Measurements from ENCODE around the gene ANK3. TPM values are rescaled to one million over a fixed set of nuclear protein-coding genes. Genes with fewer than 3 reads are reported as not detected.

ANK3 gene
- total RNA-seq, 1 donor from 2014 or later: 87.6 TPM

DNA sequence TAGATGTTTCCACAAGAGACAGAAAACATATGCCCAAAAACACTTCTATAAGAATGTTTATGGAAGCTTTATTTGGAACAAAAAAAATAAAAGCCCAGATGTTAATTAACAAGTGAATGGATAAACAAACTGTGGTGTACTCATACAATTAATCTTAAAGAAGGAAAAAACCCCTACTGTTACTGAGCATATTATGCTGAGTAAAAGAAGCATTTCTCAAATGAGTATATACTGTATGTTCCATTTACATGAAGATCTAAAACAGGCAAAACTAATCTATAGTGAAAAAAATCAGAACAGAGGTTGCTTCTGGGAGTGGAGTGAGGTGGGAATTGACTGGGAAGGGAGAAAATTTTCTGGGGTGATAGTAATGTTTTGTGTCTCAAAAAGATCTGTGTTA lies 15.5 kb upstream of the ANK3 start:
- Mint-ChIP-seq H3K27ac (no peak overlapping the region), H3K27me3 (no peaks in the 10 kb centered on the region), H3K4me1 (ENCODE audit: low read depth) (no peaks in the 10 kb centered on the region), H3K4me3 (ENCODE audit: low read depth) (no peak overlapping the region), H3K9me3 (ENCODE audit: low read depth) (peaks cover 7% of the 10 kb centered on the region), H3K36me3 (ENCODE audit: insufficient read depth) (no peaks in the 10 kb centered on the region)
- TF ChIP-seq, protein P1, sequence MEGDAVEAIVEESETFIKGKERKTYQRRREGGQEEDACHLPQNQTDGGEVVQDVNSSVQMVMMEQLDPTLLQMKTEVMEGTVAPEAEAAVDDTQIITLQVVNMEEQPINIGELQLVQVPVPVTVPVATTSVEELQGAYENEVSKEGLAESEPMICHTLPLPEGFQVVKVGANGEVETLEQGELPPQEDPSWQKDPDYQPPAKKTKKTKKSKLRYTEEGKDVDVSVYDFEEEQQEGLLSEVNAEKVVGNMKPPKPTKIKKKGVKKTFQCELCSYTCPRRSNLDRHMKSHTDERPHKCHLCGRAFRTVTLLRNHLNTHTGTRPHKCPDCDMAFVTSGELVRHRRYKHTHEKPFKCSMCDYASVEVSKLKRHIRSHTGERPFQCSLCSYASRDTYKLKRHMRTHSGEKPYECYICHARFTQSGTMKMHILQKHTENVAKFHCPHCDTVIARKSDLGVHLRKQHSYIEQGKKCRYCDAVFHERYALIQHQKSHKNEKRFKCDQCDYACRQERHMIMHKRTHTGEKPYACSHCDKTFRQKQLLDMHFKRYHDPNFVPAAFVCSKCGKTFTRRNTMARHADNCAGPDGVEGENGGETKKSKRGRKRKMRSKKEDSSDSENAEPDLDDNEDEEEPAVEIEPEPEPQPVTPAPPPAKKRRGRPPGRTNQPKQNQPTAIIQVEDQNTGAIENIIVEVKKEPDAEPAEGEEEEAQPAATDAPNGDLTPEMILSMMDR (IDR thresholded peaks at IDR 0.05; ENCODE audit: unreplicated experiment): no peak
- no peak for DNase-seq (ENCODE audit: low spot score, unreplicated experiment)

GRCh38 chr10:60403168-60403873 lies 13.6 kb upstream of the ANK3 start:
- H3K9me3 Mint-ChIP-seq (ENCODE audit: low read depth): peaks cover 7% of the 10 kb centered on the region
- no peak for DNase-seq (ENCODE audit: low spot score, unreplicated experiment)
- H3K36me3 Mint-ChIP-seq (ENCODE audit: insufficient read depth): no peaks in the 10 kb centered on the region
- H3K27ac Mint-ChIP-seq: no peak overlapping the region
- H3K27me3 Mint-ChIP-seq: no peaks in the 10 kb centered on the region
- H3K4me3 Mint-ChIP-seq (ENCODE audit: low read depth): no peak overlapping the region
- TF ChIP-seq, protein P1 (IDR thresholded peaks at IDR 0.05; ENCODE audit: unreplicated experiment): no peak
- no peaks in the 10 kb centered on the region for H3K4me1 Mint-ChIP-seq (ENCODE audit: low read depth)

GRCh38 chr10:60400366-60400765 lies 10.7 kb upstream of the ANK3 start:
- TF ChIP-seq, protein P1 (IDR thresholded peaks at IDR 0.05; ENCODE audit: unreplicated experiment): no peak
- Mint-ChIP-seq H3K4me1 (ENCODE audit: low read depth) (peaks cover 9% of the 10 kb centered on the region), H3K4me3 (ENCODE audit: low read depth) (no peak overlapping the region), H3K27me3 (no peaks in the 10 kb centered on the region), H3K36me3 (ENCODE audit: insufficient read depth) (no peaks in the 10 kb centered on the region), H3K27ac (no peak overlapping the region), H3K9me3 (ENCODE audit: low read depth) (peaks cover 7% of the 10 kb centered on the region)
- no peak for DNase-seq (ENCODE audit: low spot score, unreplicated experiment)

DNA sequence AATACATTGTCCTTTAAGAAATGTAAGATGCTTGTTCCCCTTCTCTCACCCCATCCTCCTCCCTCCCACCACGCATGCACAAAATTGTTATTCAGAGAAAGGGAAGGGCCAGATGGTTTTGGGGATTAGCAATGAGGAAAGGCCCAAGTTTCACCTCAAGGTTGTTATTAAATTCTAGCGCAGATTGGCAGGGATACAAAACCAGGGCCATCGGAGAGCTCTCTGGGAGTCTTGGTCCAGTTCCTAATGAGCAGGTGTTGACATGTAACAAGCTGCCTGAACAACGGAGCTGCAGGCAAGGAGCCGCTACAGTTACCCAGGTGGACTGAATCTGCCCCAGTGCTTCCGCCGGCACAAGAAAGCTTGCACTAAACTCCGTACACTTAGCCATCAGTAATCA lies 9.7 kb upstream of the ANK3 start:
- Mint-ChIP-seq H3K4me1 (ENCODE audit: low read depth) (peaks cover 9% of the 10 kb centered on the region), H3K4me3 (ENCODE audit: low read depth) (no peak overlapping the region), H3K27ac (no peak overlapping the region), H3K27me3 (no peaks in the 10 kb centered on the region), H3K9me3 (ENCODE audit: low read depth) (peaks cover 2% of the 10 kb centered on the region), H3K36me3 (ENCODE audit: insufficient read depth) (no peaks in the 10 kb centered on the region)
- no peak for DNase-seq (ENCODE audit: low spot score, unreplicated experiment)
- TF ChIP-seq, protein P1 (IDR thresholded peaks at IDR 0.05; ENCODE audit: unreplicated experiment): no peak

GRCh38 chr10:60397792-60398191 lies 8.1 kb upstream of the ANK3 start:
- Mint-ChIP-seq H3K36me3 (ENCODE audit: insufficient read depth) (no peaks in the 10 kb centered on the region), H3K27me3 (no peaks in the 10 kb centered on the region)

More at GRCh38 chr10:60397792-60398191, 8.1 kb upstream of the ANK3 start:
- H3K9me3 Mint-ChIP-seq (ENCODE audit: low read depth): no peaks in the 10 kb centered on the region
- peaks cover 9% of the 10 kb centered on the region for H3K4me1 Mint-ChIP-seq (ENCODE audit: low read depth)
- TF ChIP-seq, protein P1 (IDR thresholded peaks at IDR 0.05; ENCODE audit: unreplicated experiment): no peak
- no peak overlapping the region for H3K4me3 Mint-ChIP-seq (ENCODE audit: low read depth)
- no peak overlapping the region for H3K27ac Mint-ChIP-seq
- DNase-seq (ENCODE audit: low spot score, unreplicated experiment): no peak
